H9 (cell line): ENCODE results near the gene GRID1. TPM values are rescaled to one million over a fixed set of nuclear protein-coding genes. Genes with fewer than 3 reads are reported as not detected.
"Not testable (repeated sequence)": the region's sequence is repeated elsewhere in the genome, so short reads cannot be mapped to it uniquely, and the experiment has no call there.

Experiments used
- DNase-seq: peaks from one replicate; pipeline ENCODE4 v3.0.0-alpha.2; 2017
- H2AFZ ChIP-seq: one replicate; pipeline ENCODE4 v1.6.1; 2013; ENCODE audit warnings: mild to moderate bottlenecking, low read length, control low read depth, moderate library complexity
- H2AK5ac ChIP-seq: 2 replicates; pipeline ENCODE4 v1.6.1; 2013; ENCODE audit warnings: low read length, control low read depth, mixed read lengths; ENCODE audit not compliant: insufficient read length
- H2BK120ac ChIP-seq: one replicate; pipeline ENCODE4 v1.6.1; 2013; ENCODE audit warnings: low read depth, mild to moderate bottlenecking, low read length, control low read depth, inconsistent platforms; ENCODE audit not compliant: poor library complexity, severe bottlenecking
- H2BK12ac ChIP-seq: 2 replicates; pipeline ENCODE4 v1.6.1; 2013; ENCODE audit warnings: low read length, control low read depth, mixed read lengths, low read depth; ENCODE audit not compliant: insufficient read length
- H2BK15ac ChIP-seq: 2 replicates; pipeline ENCODE4 v1.6.1; 2013; ENCODE audit warnings: low read depth, low read length, control low read depth
- H2BK20ac ChIP-seq: one replicate; pipeline ENCODE4 v1.6.1; 2013; ENCODE audit warnings: low read depth, mild to moderate bottlenecking, low read length, control low read depth, inconsistent platforms; ENCODE audit not compliant: poor library complexity, severe bottlenecking
- H2BK5ac ChIP-seq: 2 replicates; pipeline ENCODE4 v1.6.1; 2013; ENCODE audit warnings: low read length, control low read depth, mixed read lengths; ENCODE audit not compliant: insufficient read length
- H3K14ac ChIP-seq: 2 replicates; pipeline ENCODE4 v1.6.1; 2013; ENCODE audit warnings: low read length, control low read depth; ENCODE audit not compliant: insufficient read depth
- H3K18ac ChIP-seq: 2 replicates; pipeline ENCODE4 v1.6.1; 2013; ENCODE audit warnings: low read depth, mild to moderate bottlenecking, mixed read lengths, low read length, control low read depth; ENCODE audit not compliant: insufficient read length
- H3K23ac ChIP-seq: 2 replicates; pipeline ENCODE4 v1.6.1; 2013; ENCODE audit warnings: low read length, control low read depth, mixed read lengths, low read depth; ENCODE audit not compliant: insufficient read length
- H3K23me2 ChIP-seq: 2 replicates; pipeline ENCODE4 v1.6.1; 2013; ENCODE audit warnings: low read depth, mild to moderate bottlenecking, mixed read lengths, low read length, control low read depth; ENCODE audit not compliant: insufficient read length, poor library complexity, severe bottlenecking
- H3K27ac ChIP-seq: 2 replicates; pipeline ENCODE4 v1.5.1; 2013; ENCODE audit warnings: low read length, control low read depth, mixed read lengths, low read depth; ENCODE audit not compliant: insufficient read length
- H3K27me3 ChIP-seq: 2 replicates; pipeline ENCODE4 v1.6.1; 2013; ENCODE audit warnings: low read length, control low read depth, inconsistent platforms; ENCODE audit not compliant: insufficient read depth
- H3K4ac ChIP-seq: 2 replicates; pipeline ENCODE4 v1.6.1; 2013; ENCODE audit warnings: low read depth, mild to moderate bottlenecking, control low read depth, inconsistent platforms, low read length, moderate library complexity
- H3K4me1 ChIP-seq: 2 replicates; pipeline ENCODE4 v1.6.1; 2013; ENCODE audit warnings: low read length, control low read depth, inconsistent platforms; ENCODE audit not compliant: insufficient read depth
- H3K4me2 ChIP-seq: 2 replicates; pipeline ENCODE4 v1.6.1; 2013; ENCODE audit warnings: low read length, control low read depth, mixed read lengths; ENCODE audit not compliant: insufficient read length, insufficient read depth
- H3K56ac ChIP-seq: 2 replicates; pipeline ENCODE4 v1.6.1; 2013; ENCODE audit warnings: low read depth, mild to moderate bottlenecking, mixed read lengths, low read length, control low read depth; ENCODE audit not compliant: insufficient read length
- H3K79me1 ChIP-seq: 2 replicates; pipeline ENCODE4 v1.6.1; 2013; ENCODE audit warnings: low read depth, mild to moderate bottlenecking, moderate library complexity, low read length, control low read depth, inconsistent platforms; ENCODE audit not compliant: insufficient read depth, poor library complexity, severe bottlenecking
- H3K79me2 ChIP-seq: 2 replicates; pipeline ENCODE4 v1.6.1; 2013; ENCODE audit warnings: low read length, control low read depth, inconsistent platforms; ENCODE audit not compliant: insufficient read depth
- H3K9ac ChIP-seq: 2 replicates; pipeline ENCODE4 v1.6.1; 2013; ENCODE audit warnings: low read length, control low read depth, mixed read lengths; ENCODE audit not compliant: insufficient read length; ENCODE audit errors: extremely low read depth
- H3K9me3 ChIP-seq: one replicate; pipeline ENCODE4 v1.6.1; 2013; ENCODE audit warnings: low read depth, low read length, inconsistent platforms; ENCODE audit not compliant: control insufficient read depth
- H3T11ph ChIP-seq: one replicate; pipeline ENCODE4 v1.6.1; 2013; ENCODE audit warnings: mild to moderate bottlenecking, low read length, control low read depth, inconsistent platforms
- H4K20me1 ChIP-seq: one replicate; pipeline ENCODE4 v1.6.1; 2013; ENCODE audit not compliant: control insufficient read depth, insufficient read length, insufficient read depth
- H4K5ac ChIP-seq: 2 replicates; pipeline ENCODE4 v1.6.1; 2013; ENCODE audit warnings: low read depth, mild to moderate bottlenecking, mixed read lengths, low read length, control low read depth; ENCODE audit not compliant: insufficient read length
- H4K8ac ChIP-seq: replicated peaks from 2 replicates; pipeline ENCODE4 v1.6.1; 2013; ENCODE audit warnings: low read length, control low read depth, mixed read lengths, low read depth; ENCODE audit not compliant: insufficient read length
- H4K91ac ChIP-seq: 2 replicates; pipeline ENCODE4 v1.6.1; 2013; ENCODE audit warnings: low read depth, mild to moderate bottlenecking, moderate library complexity, mixed read lengths, low read length, control low read depth; ENCODE audit not compliant: insufficient read length
- H3K27ac Mint-ChIP-seq, 3 experiments: 2 replicates in 2 of 3; 3 replicates in 1 of 3; pipeline ENCODE4 v1.8.0; 2020 to 2021; ENCODE audit warnings: mixed read lengths in 3 of 3, mild to moderate bottlenecking in 1 of 3, moderate library complexity in 1 of 3
- H3K27me3 Mint-ChIP-seq: 2 replicates; pipeline ENCODE4 v1.8.0; 2021; ENCODE audit warnings: low read depth, mild to moderate bottlenecking, moderate library complexity, mixed read lengths
- H3K36me3 Mint-ChIP-seq, 3 experiments: 2 replicates in 2 of 3; 3 replicates in 1 of 3; pipeline ENCODE4 v1.8.0; 2020 to 2021; ENCODE audit warnings: low read depth in 3 of 3, mixed read lengths in 3 of 3; ENCODE audit not compliant: insufficient read depth in 1 of 3
- H3K4me1 Mint-ChIP-seq, 2 experiments: 2 replicates each; pipeline ENCODE4 v1.8.0; 2020; ENCODE audit warnings: mixed read lengths in 2 of 2
- H3K4me3 Mint-ChIP-seq, 2 experiments: 2 replicates in 1 of 2; 3 replicates in 1 of 2; pipeline ENCODE4 v1.8.0; 2020 to 2021; ENCODE audit warnings: mild to moderate bottlenecking in 2 of 2, mixed read lengths in 2 of 2, moderate library complexity in 1 of 2
- H3K9me3 Mint-ChIP-seq, 2 experiments: 2 replicates in 1 of 2; 3 replicates in 1 of 2; pipeline ENCODE4 v1.8.0; 2020; ENCODE audit warnings: mild to moderate bottlenecking in 2 of 2, mixed read lengths in 2 of 2, moderate library complexity in 1 of 2
- WGBS: extraction: QIAGEN DNeasy Blood & Tissue Kit; methylation state at CpG from one replicate; pipeline ENCODE4 v1.1.7; 2013; ENCODE audit warnings: missing lambda C conversion rate, low lambda C conversion rate, mixed read lengths; ENCODE audit not compliant: insufficient read length; ENCODE audit errors: extremely low coverage; 5-methylcytosine and 5-hydroxymethylcytosine counted together
- total RNA-seq: library from RNA; stranded (reverse); gene quantifications from 2 replicates; pipeline ENCODE4 v1.2.1, GENCODE V29; 2021

Gene GRID1
- total RNA-seq, 1 experiment from 2014 or later = 0.35 TPM

- not testable (repeated sequence) for H3K23me2 ChIP-seq, H2BK120ac ChIP-seq, H3K36me3 Mint-ChIP-seq, H3K56ac ChIP-seq, H3K18ac ChIP-seq, H3K27me3 ChIP-seq, H2BK12ac ChIP-seq, H2AFZ ChIP-seq, H4K8ac ChIP-seq, H2BK5ac ChIP-seq, H3K79me2 ChIP-seq, H2BK15ac ChIP-seq, H3K14ac ChIP-seq, H2BK20ac ChIP-seq, H4K91ac ChIP-seq, H3K23ac ChIP-seq, H3K27ac Mint-ChIP-seq, H3K27ac ChIP-seq, H3K4me1 ChIP-seq, H4K20me1 ChIP-seq, H3K9me3 Mint-ChIP-seq, DNase-seq, H3K4ac ChIP-seq, H3K9me3 ChIP-seq, H2AK5ac ChIP-seq, H3K4me2 ChIP-seq, H3K79me1 ChIP-seq, H3T11ph ChIP-seq, H3K9ac ChIP-seq, H3K4me3 Mint-ChIP-seq, H3K27me3 Mint-ChIP-seq, H4K5ac ChIP-seq
- H3K4me1 Mint-ChIP-seq = peaks cover 12% of the 10 kb centered on the region in 2 experiments
- WGBS = no CpG with 5 or more reads among the region's 1 CpG
Observed at GRCh38 chr10:86092311-86092710, 274.3 kb downstream of the GRID1 start.
